Endothelial cell of umbilical vein (primary cell): ENCODE measurements around the gene GRID1. TPM values are rescaled to one million over a fixed set of nuclear protein-coding genes. Genes with fewer than 3 reads are reported as not detected.

Experiments
- BruUV-seq: library from RNA; stranded (reverse); fragments of 400-500 nt; replicated peaks from 2 replicates; lab custom pipeline; 2021; lab: Mats Ljungman, UMichigan
- CTCF ChIA-PET: fragments of 300-600, 350-600 bp; sonication (Branson Sonifier 250); formaldehyde crosslinking; loops from one replicate; lab custom pipeline; 2021; ENCODE audit warnings: antibody characterized with exemption, inconsistent platforms; lab: Charles Lee
- POLR2A ChIA-PET: fragments of 300-600, 350-600 bp; sonication (Branson Sonifier 250); formaldehyde crosslinking; loops from one replicate; lab custom pipeline; 2021; ENCODE audit warnings: antibody characterized with exemption, inconsistent platforms; lab: Charles Lee
- DNase-seq: peaks from one replicate; pipeline ENCODE4 v3.0.0-alpha.2; 2011; ENCODE audit warnings: low read depth, low spot score
- FAIRE-seq: peaks from 2 replicates; lab custom pipeline; 2011; peaks lifted over from hg19 to GRCh38; lab: Jason Lieb, UNC
- H2AFZ ChIP-seq: 2 replicates; pipeline ENCODE4 v1.6.0; 2012; ENCODE audit warnings: low read depth, low read length, control low read depth, inconsistent platforms
- H3K27ac ChIP-seq: 2 replicates; pipeline ENCODE4 v1.5.1; 2011; ENCODE audit warnings: low read depth, mild to moderate bottlenecking, control low read depth, low read length, moderate library complexity; ENCODE audit not compliant: insufficient read depth
- H3K27me3 ChIP-seq, 2 experiments: 2 replicates each; pipeline versions ENCODE4 v1.6.0 to v1.6.1; 2011; ENCODE audit warnings: low read length in 2 of 2, mixed read lengths in 1 of 2; ENCODE audit not compliant: control insufficient read depth in 2 of 2, insufficient read depth in 2 of 2
- H3K36me3 ChIP-seq, 2 experiments: 2 replicates in 1 of 2; 3 replicates in 1 of 2; pipeline ENCODE4 v1.5.1; 2011; ENCODE audit warnings: low read length in 2 of 2, mild to moderate bottlenecking in 1 of 2, moderate library complexity in 1 of 2; ENCODE audit not compliant: control insufficient read depth in 2 of 2, insufficient read depth in 2 of 2; ENCODE audit errors: extremely low read depth in 1 of 2
- H3K4me1 ChIP-seq: 3 replicates; pipeline ENCODE4 v1.5.1; 2011; ENCODE audit warnings: mild to moderate bottlenecking, low read length; ENCODE audit not compliant: control insufficient read depth, insufficient read depth; ENCODE audit errors: extremely low read depth
- H3K4me2 ChIP-seq: 2 replicates; pipeline ENCODE4 v1.6.1; 2011; ENCODE audit warnings: low read length, control low read depth, mixed read lengths; ENCODE audit not compliant: insufficient read depth
- H3K4me3 ChIP-seq, 3 experiments: fragments of 200-600 bp in 1 of 3; sonication (generic), shearing (Covaris generic) in 1 of 3; replicated peaks in 1 of 3; 2 replicates each; pipeline ENCODE4 v1.5.1; 2011 to 2016; ENCODE audit warnings: control low read depth in 3 of 3, low read length in 3 of 3, mild to moderate bottlenecking in 2 of 3, inconsistent platforms in 1 of 3, low read depth in 1 of 3, moderate library complexity in 1 of 3; ENCODE audit not compliant: insufficient read depth in 1 of 3
- H3K79me2 ChIP-seq: 2 replicates; pipeline ENCODE4 v1.6.0; 2012; ENCODE audit warnings: low read length, inconsistent platforms; ENCODE audit not compliant: control insufficient read depth, insufficient read depth
- H3K9ac ChIP-seq: replicated peaks from 2 replicates; pipeline ENCODE3; 2011; ENCODE audit warnings: low read length, control low read depth; ENCODE audit not compliant: insufficient read depth; ENCODE audit errors: extremely low read depth
- H3K9me1 ChIP-seq: replicated peaks from 3 replicates; pipeline ENCODE4 v1.6.0; 2011; ENCODE audit warnings: mild to moderate bottlenecking, low read length; ENCODE audit not compliant: control insufficient read depth, insufficient read depth; ENCODE audit errors: extremely low read depth
- H3K9me3 ChIP-seq: replicated peaks from 2 replicates; pipeline ENCODE4 v1.5.1; 2012; ENCODE audit warnings: low read length, inconsistent platforms; ENCODE audit not compliant: control insufficient read depth, insufficient read depth
- H4K20me1 ChIP-seq: replicated peaks from 2 replicates; pipeline ENCODE3; 2011; ENCODE audit warnings: mild to moderate bottlenecking, low read length; ENCODE audit not compliant: control insufficient read depth, insufficient read depth; ENCODE audit errors: extremely low read depth
- EZH2 ChIP-seq: IDR thresholded peaks from 2 replicates; pipeline ENCODE4 v1.6.1; 2012; ENCODE audit warnings: borderline replicate concordance, low read depth, mild to moderate bottlenecking, moderate library complexity, low read length, inconsistent platforms; ENCODE audit not compliant: severe bottlenecking
- FOS ChIP-seq: IDR thresholded peaks from 2 replicates; pipeline ENCODE4 v1.6.1; 2011; ENCODE audit warnings: mild to moderate bottlenecking, low read length, moderate library complexity, borderline replicate concordance; ENCODE audit not compliant: insufficient read depth
- GATA2 ChIP-seq: IDR thresholded peaks from 2 replicates; pipeline ENCODE4 v1.7.0; 2011; ENCODE audit warnings: low read depth, mild to moderate bottlenecking, moderate library complexity, mixed read lengths, low read length; ENCODE audit not compliant: insufficient read length, insufficient read depth
- JUN ChIP-seq: IDR thresholded peaks from 2 replicates; pipeline ENCODE4 v1.6.1; 2011; ENCODE audit warnings: borderline replicate concordance, low read depth; ENCODE audit not compliant: insufficient read length, insufficient read depth
- MYC ChIP-seq: IDR thresholded peaks from one replicate; pipeline ENCODE4 v1.6.1; 2011; ENCODE audit warnings: mild to moderate bottlenecking, low read depth, low read length
- POLR2A ChIP-seq: IDR thresholded peaks from 2 replicates; pipeline ENCODE4 v1.6.1; 2012; ENCODE audit warnings: low read depth, mild to moderate bottlenecking, control low read depth, low read length
- POLR2AphosphoS5 ChIP-seq: IDR thresholded peaks from 2 replicates; pipeline ENCODE4 v1.6.1; 2012; ENCODE audit warnings: low read depth, mild to moderate bottlenecking, control low read depth, low read length, moderate library complexity; ENCODE audit not compliant: insufficient read depth
- dilution Hi-C: fragments of 300-500 bp; cut with MboI; formaldehyde crosslinking; loops from one replicate; pipeline ENCODE4 v1.15.0; 2019; ENCODE audit warnings: low sequenced_read_pairs; ENCODE audit not compliant: extremely low pct_ligation_motif_present
- intact Hi-C: fragments of 100-400 bp; cut with micrococcal nuclease; formaldehyde crosslinking; loops from one replicate; pipeline ENCODE4 v1.10.0; 2022
- polyA plus RNA-seq, 4 experiments: library from polyadenylated mRNA; depleted of rRNA in 3 of 4; stranded (reverse) in 3 of 4; unstranded in 1 of 4; fragments of >200 nt; gene quantifications; 2 replicates each; pipeline versions ENCODE4 v1.2.1 to v1.2.3, GENCODE V29; 2011 to 2012; ENCODE audit warnings: missing spikeins in 1 of 4
- total RNA-seq: library from RNA; stranded (reverse); gene quantifications from 2 replicates; pipeline ENCODE4 v1.2.3, GENCODE V29; 2021
- TF ChIP-seq, protein P1 (sequence below): IDR thresholded peaks from 2 replicates; pipeline ENCODE4 v1.6.1; 2011; ENCODE audit not compliant: insufficient read depth, insufficient read length
- TF ChIP-seq, protein P2 (sequence below), 2 donors: IDR thresholded peaks; 1 replicate in 1 of 2; 2 replicates in 1 of 2; pipeline ENCODE4 v1.5.1; 2011; ENCODE audit warnings: low read length in 2 of 2, mild to moderate bottlenecking in 2 of 2, moderate library complexity in 2 of 2, control low read depth in 1 of 2, inconsistent platforms in 1 of 2, low read depth in 1 of 2; ENCODE audit not compliant: insufficient read depth in 1 of 2; ENCODE audit errors: extremely low read depth in 1 of 2

GRID1 gene
- total and polyA plus RNA-seq, 2 donors (not counting 3 experiments of a cell fraction or from before 2014, with no cell fraction given), result not detected

DNA sequence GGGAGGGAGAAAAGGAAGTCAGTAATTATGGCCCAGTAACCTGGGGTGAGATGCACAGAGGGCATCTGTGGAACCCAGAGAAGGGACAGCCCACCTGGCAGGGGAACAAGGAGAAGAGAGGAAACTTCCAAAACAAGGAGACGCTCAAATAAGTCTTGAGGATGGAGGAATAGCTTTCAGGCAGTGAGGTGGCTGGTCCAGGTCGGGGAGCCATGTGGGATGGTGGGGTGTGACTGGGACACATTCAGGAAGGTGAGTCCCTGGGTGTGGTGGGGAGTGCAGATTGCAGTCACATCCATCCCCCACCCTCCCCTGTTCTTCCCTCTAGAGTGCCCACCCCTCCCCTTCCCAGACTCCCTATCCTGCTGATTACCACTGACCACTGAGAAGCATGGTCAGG lies 175.4 kb downstream of the GRID1 start:
- H3K4me3 ChIP-seq, result no peak overlapping the region
- no peak for DNase-seq

More for the DNA sequence above, 175.4 kb downstream of the GRID1 start:
- H3K9me3 ChIP-seq, result no peaks in the 10 kb centered on the region
- ChIA-PET CTCF (no interaction called here), POLR2A (no interaction called here)
- no peak overlapping the region for H3K4me2 ChIP-seq
- TF ChIP-seq, protein P1, sequence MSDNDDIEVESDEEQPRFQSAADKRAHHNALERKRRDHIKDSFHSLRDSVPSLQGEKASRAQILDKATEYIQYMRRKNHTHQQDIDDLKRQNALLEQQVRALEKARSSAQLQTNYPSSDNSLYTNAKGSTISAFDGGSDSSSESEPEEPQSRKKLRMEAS, result no peak
- TF ChIP-seq GATA2 (no peak), POLR2AphosphoS5 (no peak), MYC (no peak), POLR2A (no peak), JUN (no peak), FOS (no peak), EZH2 (no peak)
- TF ChIP-seq, protein P2, sequence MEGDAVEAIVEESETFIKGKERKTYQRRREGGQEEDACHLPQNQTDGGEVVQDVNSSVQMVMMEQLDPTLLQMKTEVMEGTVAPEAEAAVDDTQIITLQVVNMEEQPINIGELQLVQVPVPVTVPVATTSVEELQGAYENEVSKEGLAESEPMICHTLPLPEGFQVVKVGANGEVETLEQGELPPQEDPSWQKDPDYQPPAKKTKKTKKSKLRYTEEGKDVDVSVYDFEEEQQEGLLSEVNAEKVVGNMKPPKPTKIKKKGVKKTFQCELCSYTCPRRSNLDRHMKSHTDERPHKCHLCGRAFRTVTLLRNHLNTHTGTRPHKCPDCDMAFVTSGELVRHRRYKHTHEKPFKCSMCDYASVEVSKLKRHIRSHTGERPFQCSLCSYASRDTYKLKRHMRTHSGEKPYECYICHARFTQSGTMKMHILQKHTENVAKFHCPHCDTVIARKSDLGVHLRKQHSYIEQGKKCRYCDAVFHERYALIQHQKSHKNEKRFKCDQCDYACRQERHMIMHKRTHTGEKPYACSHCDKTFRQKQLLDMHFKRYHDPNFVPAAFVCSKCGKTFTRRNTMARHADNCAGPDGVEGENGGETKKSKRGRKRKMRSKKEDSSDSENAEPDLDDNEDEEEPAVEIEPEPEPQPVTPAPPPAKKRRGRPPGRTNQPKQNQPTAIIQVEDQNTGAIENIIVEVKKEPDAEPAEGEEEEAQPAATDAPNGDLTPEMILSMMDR (IDR thresholded peaks at IDR 0.05; ENCODE audit: extremely low read depth in 1 of 2, insufficient read depth in 1 of 2, low read depth in 1 of 2, low read length in 2 of 2), result no peak
- H3K27me3 ChIP-seq, result no peaks in the 10 kb centered on the region
- H4K20me1 ChIP-seq, result no peaks in the 10 kb centered on the region
- no peak overlapping the region for H3K27ac ChIP-seq
- intact Hi-C loops (no loop called here), dilution Hi-C loops (no loop called here)
- no peaks in the 10 kb centered on the region for H3K36me3 ChIP-seq
- no peaks in the 10 kb centered on the region for H3K4me1 ChIP-seq
- H3K9ac ChIP-seq, result no peak overlapping the region
- H3K9me1 ChIP-seq, result no peaks in the 10 kb centered on the region
- BruUV-seq, result no TSS peak
- H3K79me2 ChIP-seq, result no peaks in the 10 kb centered on the region
- no peak overlapping the region for H2AFZ ChIP-seq
- FAIRE-seq, result no peak
